Activated CD4-positive, alpha-beta T cell treated with anti-CD3 and anti-CD28 coated beads for 36 hours (primary cell): ENCODE data around the gene ZSCAN16. TPM values are rescaled to one million over a fixed set of nuclear protein-coding genes. Genes with fewer than 3 reads are reported as not detected.

Source experiments
- ATAC-seq: fragments of 200-7000 bp; cut with Tn5 transposase; one replicate; pipeline ENCODE4 v1.10.0; 2021; ENCODE audit warnings: mild to moderate bottlenecking, moderate library complexity
- CTCF ChIA-PET: fragments of 350-600 bp; sonication (Branson Sonifier 250); formaldehyde crosslinking; loops from one replicate; lab custom pipeline; 2021; ENCODE audit warnings: antibody characterized with exemption; lab: Charles Lee
- POLR2A ChIA-PET: fragments of 350-600 bp; sonication (Branson Sonifier 250); formaldehyde crosslinking; loops from one replicate; lab custom pipeline; 2021; ENCODE audit warnings: antibody characterized with exemption, inconsistent platforms; lab: Charles Lee
- DNase-seq: peaks from one replicate; pipeline ENCODE4 v3.0.0-alpha.2; 2020
- H3K27ac Mint-ChIP-seq: one replicate; pipeline ENCODE4 v1.8.0; 2021; ENCODE audit warnings: mixed read lengths
- H3K27me3 Mint-ChIP-seq: one replicate; pipeline ENCODE4 v1.8.0; 2021; ENCODE audit warnings: mixed read lengths
- H3K36me3 Mint-ChIP-seq: one replicate; pipeline ENCODE4 v1.8.0; 2021; ENCODE audit warnings: low read depth, mixed read lengths
- H3K4me1 Mint-ChIP-seq: one replicate; pipeline ENCODE4 v1.8.0; 2021; ENCODE audit warnings: mixed read lengths
- H3K4me3 Mint-ChIP-seq: one replicate; pipeline ENCODE4 v1.8.0; 2021; ENCODE audit warnings: mild to moderate bottlenecking, moderate library complexity, mixed read lengths
- H3K9me3 Mint-ChIP-seq: one replicate; pipeline ENCODE4 v1.8.0; 2021; ENCODE audit warnings: low read depth, mixed read lengths
- intact Hi-C, 2 experiments: fragments of 100-400 bp; cut with DNase I in 1 of 2; cut with micrococcal nuclease in 1 of 2; formaldehyde crosslinking; loops; one replicate each; pipeline versions ENCODE4 v1.14.2 to v1.15.1; 2022 to 2024; cut with DNase I, micrococcal nuclease
- total RNA-seq, 2 experiments: library from RNA; stranded (reverse); gene quantifications; one replicate each; pipeline ENCODE4 v1.2.3, GENCODE V29; 2021

Gene ZSCAN16
- total RNA-seq, 2 experiments from 2014 or later = 2.1 to 2.6 TPM

DNA sequence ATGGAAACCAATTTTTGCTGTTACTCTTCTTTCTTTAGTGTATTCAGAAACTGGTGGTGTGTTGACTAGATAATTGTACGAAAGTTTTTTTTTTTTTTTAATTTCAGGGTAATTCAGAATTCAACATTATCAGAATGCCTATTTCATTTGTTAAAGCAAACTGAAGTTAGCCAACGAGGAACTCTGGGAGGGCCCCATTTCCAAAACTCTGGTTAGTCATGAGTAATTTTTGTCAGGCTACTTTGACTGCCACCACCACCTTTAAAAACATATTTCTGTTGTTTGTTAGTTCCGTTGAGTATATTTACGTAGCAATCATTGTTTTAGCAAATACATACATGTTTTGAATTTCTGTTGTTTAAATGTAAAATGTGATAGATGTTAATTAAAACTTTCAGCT is 18.0 kb downstream of the ZSCAN16 start:
- peak overlapping the region; percentile 94 for H3K4me3 Mint-ChIP-seq
- peaks cover 59% of the 10 kb centered on the region for H3K4me1 Mint-ChIP-seq
- DNase-seq (no peak), ATAC-seq (no peak)
- POLR2A ChIA-PET = no interaction called here
- peak overlapping the region; percentile 90 for H3K27ac Mint-ChIP-seq
- no peaks in the 10 kb centered on the region for H3K27me3 Mint-ChIP-seq
- no peaks in the 10 kb centered on the region for H3K9me3 Mint-ChIP-seq
- intact Hi-C loops = no loop called here
- H3K36me3 Mint-ChIP-seq = peaks cover 24% of the 10 kb centered on the region
- CTCF ChIA-PET = interaction anchor here (1.0 to 1.8 kb wide), 2 partner anchors 209 to 214 kb away, joined by 3 to 4 read pairs; no protein-coding TSS in a partner anchor

DNA sequence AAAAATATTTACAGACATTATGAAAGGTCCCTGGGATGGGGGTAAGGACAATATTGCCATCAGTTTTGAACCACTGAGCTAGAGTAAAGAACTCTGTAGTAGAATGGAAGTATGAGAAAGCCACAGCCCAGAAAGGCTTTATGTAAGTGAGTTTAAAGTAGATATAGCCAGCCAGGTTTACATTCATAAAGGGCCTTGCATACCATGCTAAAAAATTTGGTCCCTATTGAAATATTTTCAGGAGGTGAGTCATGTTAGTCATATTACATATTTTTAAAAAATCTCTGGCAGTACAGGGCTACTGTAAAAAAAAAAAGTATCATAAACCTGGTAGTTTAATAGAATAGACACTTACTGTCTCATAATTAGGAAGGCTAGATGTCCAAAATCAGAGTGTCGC is 20.8 kb downstream of the ZSCAN16 start:
- Mint-ChIP-seq H3K9me3 (no peaks in the 10 kb centered on the region), H3K4me3 (no peak overlapping the region), H3K4me1 (peaks cover 33% of the 10 kb centered on the region), H3K27ac (no peak overlapping the region), H3K27me3 (no peaks in the 10 kb centered on the region), H3K36me3 (peaks cover 46% of the 10 kb centered on the region)
- intact Hi-C loops = no loop called here
- ATAC-seq = no peak
- no peak for DNase-seq
- POLR2A ChIA-PET = interaction anchor here (0.6 kb wide), 1 partner anchor 17 kb away, joined by 7 read pairs; no protein-coding TSS in a partner anchor
- CTCF ChIA-PET = no interaction called here

DNA sequence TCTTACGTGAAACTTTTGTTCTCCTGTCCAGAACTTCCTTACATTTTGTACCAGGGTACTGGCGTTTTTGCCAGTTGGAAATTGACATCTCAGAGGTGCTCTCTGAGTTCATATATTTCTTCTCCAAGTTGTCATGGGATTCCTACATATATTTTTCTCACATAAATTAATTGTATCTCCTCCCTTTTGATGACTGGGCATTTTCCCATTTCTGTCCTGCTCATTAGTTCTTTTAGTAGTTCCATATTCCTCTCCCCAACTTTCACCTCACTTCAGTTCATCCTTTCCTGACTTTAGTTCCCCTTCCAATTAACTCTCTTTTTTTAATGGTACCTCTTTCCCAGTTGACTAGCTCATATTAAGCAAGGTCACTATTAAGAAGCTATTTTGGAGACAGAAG is 28.1 kb downstream of the ZSCAN16 start:
- ATAC-seq (no peak), DNase-seq (no peak)
- Mint-ChIP-seq H3K27me3 (no peaks in the 10 kb centered on the region), H3K27ac (no peak overlapping the region), H3K4me3 (no peak overlapping the region), H3K4me1 (no peaks in the 10 kb centered on the region), H3K36me3 (peaks cover 80% of the 10 kb centered on the region), H3K9me3 (peaks cover 6% of the 10 kb centered on the region)
- intact Hi-C loops = no loop called here
- POLR2A ChIA-PET = no interaction called here
- CTCF ChIA-PET = no interaction called here

DNA sequence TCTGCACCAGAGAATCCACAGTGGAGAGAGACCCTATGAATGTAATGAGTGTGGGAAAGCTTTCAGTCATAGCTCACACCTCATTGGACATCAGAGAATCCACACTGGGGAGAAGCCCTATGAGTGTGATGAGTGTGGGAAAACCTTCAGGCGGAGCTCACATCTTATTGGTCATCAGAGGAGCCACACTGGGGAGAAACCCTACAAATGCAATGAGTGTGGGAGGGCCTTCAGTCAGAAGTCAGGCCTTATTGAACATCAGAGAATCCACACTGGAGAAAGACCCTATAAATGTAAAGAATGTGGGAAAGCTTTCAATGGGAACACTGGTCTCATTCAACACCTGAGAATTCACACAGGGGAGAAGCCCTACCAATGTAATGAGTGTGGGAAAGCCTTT is 29.1 kb downstream of the ZSCAN16 start:
- ChIA-PET CTCF (interaction anchor here (1.4 kb wide), 1 partner anchor 10 kb away, joined by 5 read pairs; no protein-coding TSS in a partner anchor), POLR2A (no interaction called here)
- peaks cover 6% of the 10 kb centered on the region for H3K9me3 Mint-ChIP-seq
- H3K36me3 Mint-ChIP-seq = peaks cover 77% of the 10 kb centered on the region
- H3K27me3 Mint-ChIP-seq = no peaks in the 10 kb centered on the region
- intact Hi-C loops = no loop called here
- H3K27ac Mint-ChIP-seq = no peak overlapping the region
- no peak overlapping the region for H3K4me3 Mint-ChIP-seq
- DNase-seq = no peak
- no peak for ATAC-seq
- H3K4me1 Mint-ChIP-seq = no peaks in the 10 kb centered on the region

DNA sequence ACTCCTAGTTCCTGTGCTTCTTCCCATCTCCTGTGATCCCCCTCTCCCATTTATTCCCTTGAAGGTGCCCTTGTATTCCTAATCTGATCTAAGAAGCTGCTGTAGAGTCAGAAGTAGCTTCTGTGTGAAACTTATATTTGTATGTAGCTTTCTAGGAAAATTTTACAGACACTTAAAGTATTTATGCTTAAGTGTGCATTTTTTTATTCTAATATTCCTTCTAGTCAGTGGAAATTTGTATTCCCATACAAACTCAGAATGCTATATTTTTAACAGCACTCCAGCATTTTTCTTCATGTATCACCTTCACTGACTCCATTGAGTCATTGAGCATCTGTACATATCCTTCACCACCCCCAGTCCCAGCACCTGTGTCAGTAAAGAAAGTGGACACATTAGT is 29.9 kb downstream of the ZSCAN16 start:
- ChIA-PET POLR2A (no interaction called here), CTCF (interaction anchor here (1.4 kb wide), 1 partner anchor 11 kb away, joined by 5 read pairs; no protein-coding TSS in a partner anchor)
- no peaks in the 10 kb centered on the region for H3K4me1 Mint-ChIP-seq
- no peak for ATAC-seq
- H3K27me3 Mint-ChIP-seq = no peaks in the 10 kb centered on the region
- no peak overlapping the region for H3K4me3 Mint-ChIP-seq
- intact Hi-C loops = no loop called here
- H3K9me3 Mint-ChIP-seq = peaks cover 6% of the 10 kb centered on the region
- DNase-seq = no peak
- no peak overlapping the region for H3K27ac Mint-ChIP-seq
- H3K36me3 Mint-ChIP-seq = peaks cover 77% of the 10 kb centered on the region

DNA sequence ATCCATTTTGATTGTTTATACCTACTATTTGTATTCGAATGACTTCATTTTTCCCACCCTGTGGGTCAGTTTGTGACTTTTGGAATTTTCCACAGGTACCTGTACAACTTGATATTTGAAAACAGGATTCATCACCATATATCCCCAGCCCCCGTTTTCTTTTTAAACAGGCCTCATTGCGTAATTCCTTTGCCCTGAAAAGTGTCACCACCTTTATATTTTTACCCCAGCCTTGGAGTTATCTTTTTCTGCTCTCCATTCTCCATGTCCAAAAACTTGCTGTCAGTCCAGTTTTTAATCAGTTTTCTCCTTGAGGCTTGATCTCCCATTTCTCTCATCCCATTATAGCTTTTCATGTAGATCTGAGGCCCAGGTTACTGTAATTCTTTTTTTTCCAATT is 33.9 kb downstream of the ZSCAN16 start:
- no peaks in the 10 kb centered on the region for H3K27me3 Mint-ChIP-seq
- H3K4me3 Mint-ChIP-seq = no peak overlapping the region
- H3K9me3 Mint-ChIP-seq = peaks cover 5% of the 10 kb centered on the region
- DNase-seq = no peak
- peaks cover 70% of the 10 kb centered on the region for H3K36me3 Mint-ChIP-seq
- POLR2A ChIA-PET = no interaction called here
- CTCF ChIA-PET = no interaction called here
- H3K27ac Mint-ChIP-seq = no peak overlapping the region
- H3K4me1 Mint-ChIP-seq = peaks cover 14% of the 10 kb centered on the region
- ATAC-seq = no peak
- intact Hi-C loops = no loop called here

DNA sequence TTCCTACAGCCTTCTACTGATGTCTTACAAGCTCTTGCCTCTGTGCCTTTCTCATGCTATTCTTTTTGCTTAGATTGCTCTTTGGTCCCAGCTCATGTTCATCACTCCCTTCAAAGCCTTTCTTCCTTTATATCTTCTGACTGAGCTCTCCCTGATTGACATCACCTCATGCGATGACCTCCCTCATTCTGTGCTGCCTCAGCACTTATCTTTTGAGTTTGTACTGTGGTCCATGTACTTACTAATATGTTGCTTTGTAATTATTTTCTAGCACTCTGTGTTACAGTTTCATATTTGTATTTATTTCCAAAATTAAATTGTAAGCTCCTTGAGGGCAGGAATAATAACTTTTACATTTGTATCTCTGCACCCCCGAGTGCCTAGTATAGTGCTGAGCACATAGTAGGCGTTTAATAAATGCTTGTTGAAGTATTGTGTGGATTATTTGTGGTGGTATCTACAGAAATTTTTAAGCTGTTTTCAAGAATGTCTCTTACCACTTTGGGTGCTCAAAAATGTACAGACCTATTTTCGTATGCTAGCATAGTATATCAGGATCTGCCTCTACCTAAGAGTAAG is 34.7 kb downstream of the ZSCAN16 start:
- H3K36me3 Mint-ChIP-seq = peaks cover 62% of the 10 kb centered on the region

DNA sequence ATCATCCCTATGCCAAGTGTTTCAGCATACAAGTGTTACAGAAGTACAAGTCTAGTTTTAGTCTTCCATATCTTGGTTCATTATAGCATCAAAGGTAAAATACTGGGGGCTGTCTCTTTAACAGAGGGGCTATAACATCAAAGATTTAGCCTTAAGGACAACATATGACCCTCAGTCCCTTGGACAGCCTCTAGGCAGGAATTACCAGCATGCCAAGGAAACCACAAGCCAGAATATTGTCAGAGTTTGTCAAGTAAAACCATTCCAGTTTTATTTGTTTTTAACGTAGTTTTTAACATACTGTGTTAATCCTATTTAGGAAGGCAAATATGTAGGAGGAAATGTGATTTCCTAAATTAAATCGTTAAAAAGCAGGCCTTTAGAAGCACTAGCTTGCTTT is 35.8 kb downstream of the ZSCAN16 start:
- no peak overlapping the region for H3K4me3 Mint-ChIP-seq
- ATAC-seq (no peak), DNase-seq (no peak)
- no peak overlapping the region for H3K27ac Mint-ChIP-seq
- CTCF ChIA-PET = no interaction called here
- H3K4me1 Mint-ChIP-seq = peaks cover 14% of the 10 kb centered on the region
- POLR2A ChIA-PET = no interaction called here
- H3K27me3 Mint-ChIP-seq = peaks cover 1% of the 10 kb centered on the region
- H3K9me3 Mint-ChIP-seq = peaks cover 5% of the 10 kb centered on the region
- H3K36me3 Mint-ChIP-seq = peaks cover 54% of the 10 kb centered on the region
- intact Hi-C loops = loop anchor here in 1 of 2 experiments (2.0 kb wide), 1 partner anchor 23 kb away; no protein-coding TSS in a partner anchor

More for the DNA sequence above, 34.7 kb downstream of the ZSCAN16 start:
- POLR2A ChIA-PET = no interaction called here
- Mint-ChIP-seq H3K4me1 (peaks cover 14% of the 10 kb centered on the region), H3K27me3 (no peaks in the 10 kb centered on the region), H3K9me3 (peaks cover 5% of the 10 kb centered on the region), H3K4me3 (no peak overlapping the region), H3K27ac (no peak overlapping the region)
- no peak for DNase-seq
- ATAC-seq = no peak
- CTCF ChIA-PET = interaction anchor here (1.0 kb wide), 1 partner anchor 18 kb away, joined by 3 read pairs; the partner anchor contains the start of gene ZKSCAN8
- intact Hi-C loops = no loop called here

DNA sequence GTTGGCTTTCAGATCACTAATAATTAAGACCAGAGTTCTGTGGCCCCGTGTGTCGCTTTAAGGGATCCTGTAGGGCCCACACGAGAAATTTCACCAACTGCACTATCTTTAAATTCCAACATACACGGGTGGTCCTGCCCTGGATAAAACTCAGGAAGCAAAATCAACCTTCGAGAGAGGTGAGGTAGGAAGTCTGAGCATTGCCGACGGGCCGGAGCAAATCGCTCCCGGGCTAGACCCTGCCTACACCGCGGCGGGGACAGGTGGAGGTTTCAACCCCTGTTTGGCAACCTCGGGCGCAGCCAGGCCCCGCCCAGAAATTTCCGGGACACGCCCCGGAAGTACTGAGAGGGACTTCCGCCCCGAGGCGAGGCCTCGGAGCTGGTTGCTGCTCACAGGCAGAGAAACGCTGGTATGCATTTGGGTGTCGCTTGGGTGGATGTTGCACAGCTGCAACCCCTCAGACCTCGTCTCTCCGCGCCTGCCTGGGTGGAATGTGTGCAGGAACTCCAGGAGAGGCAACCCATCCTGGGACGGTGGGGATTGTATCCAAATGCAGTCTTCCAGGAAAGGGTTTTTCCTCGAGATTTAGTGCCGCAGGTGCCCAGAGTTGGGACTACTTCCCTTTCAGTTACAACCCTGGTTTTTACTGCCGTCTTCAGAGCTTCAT is 37.1 kb downstream of the ZSCAN16 start:
- ATAC-seq (peak; percentile 98), DNase-seq (peak; percentile 89)
- Mint-ChIP-seq H3K27me3 (peaks cover 2% of the 10 kb centered on the region), H3K4me1 (peaks cover 14% of the 10 kb centered on the region), H3K4me3 (peak overlapping the region; percentile 72), H3K27ac (peak overlapping the region; percentile 40), H3K9me3 (peaks cover 5% of the 10 kb centered on the region), H3K36me3 (peaks cover 46% of the 10 kb centered on the region)
- ChIA-PET POLR2A (interaction anchor here (0.6 kb wide), 1 partner anchor 924 kb away, joined by 7 read pairs; no protein-coding TSS in a partner anchor), CTCF (interaction anchor here (0.5 to 0.6 kb wide), 2 partner anchors 9 to 445 kb away, joined by 3 to 4 read pairs; no protein-coding TSS in a partner anchor)
- intact Hi-C loops = loop anchor here in 1 of 2 experiments (1.0 to 2.0 kb wide), 3 partner anchors 20 to 81 kb away; partner anchors contain the start of genes ZKSCAN8 and ZNF165

DNA sequence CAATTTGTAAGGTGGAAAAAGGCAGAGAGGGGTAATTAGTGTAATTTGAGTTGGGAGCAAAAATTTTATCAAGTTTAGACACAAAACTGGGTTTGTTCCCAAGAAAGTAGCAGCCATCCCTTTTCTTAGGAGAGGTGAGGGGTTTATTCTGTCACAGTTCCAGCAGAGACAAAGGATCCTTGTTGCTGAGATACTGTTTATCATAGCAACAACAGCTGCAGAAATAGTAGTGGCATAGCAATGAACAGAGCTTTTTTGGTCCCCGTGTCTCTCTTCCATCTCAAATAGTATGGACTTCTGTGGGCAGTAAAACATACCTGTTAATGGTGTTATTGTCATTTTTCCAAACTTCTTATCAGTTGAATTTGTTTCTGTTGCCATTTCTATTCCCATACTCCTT is 41.2 kb downstream of the ZSCAN16 start:
- ChIA-PET CTCF (no interaction called here), POLR2A (no interaction called here)
- peaks cover 14% of the 10 kb centered on the region for H3K4me1 Mint-ChIP-seq
- peaks cover 17% of the 10 kb centered on the region for H3K36me3 Mint-ChIP-seq
- peaks cover 2% of the 10 kb centered on the region for H3K27me3 Mint-ChIP-seq
- H3K9me3 Mint-ChIP-seq = peaks cover 5% of the 10 kb centered on the region
- intact Hi-C loops = no loop called here
- no peak overlapping the region for H3K4me3 Mint-ChIP-seq
- H3K27ac Mint-ChIP-seq = no peak overlapping the region
- ATAC-seq = no peak
- no peak for DNase-seq

DNA sequence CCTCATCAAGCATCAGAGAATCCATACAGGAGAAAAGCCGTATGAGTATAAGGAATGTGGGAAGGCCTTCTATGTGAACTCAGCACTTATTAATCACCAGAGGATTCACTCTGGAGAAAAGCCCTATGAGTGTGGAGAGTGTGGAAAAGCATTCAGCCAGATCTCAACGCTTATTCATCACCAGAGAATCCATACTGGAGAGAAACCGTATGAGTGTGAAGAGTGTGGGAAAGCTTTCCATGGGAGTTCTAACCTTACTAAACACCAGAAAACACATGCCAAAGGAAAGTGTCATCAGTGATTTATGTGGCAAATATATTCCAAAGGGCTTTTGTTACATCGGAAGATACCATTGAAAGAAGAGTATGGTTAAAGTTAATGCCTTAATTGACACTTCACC is 42.7 kb downstream of the ZSCAN16 start:
- POLR2A ChIA-PET = interaction anchor here (0.5 kb wide), 1 partner anchor 147 kb away, joined by 3 read pairs; no protein-coding TSS in a partner anchor
- Mint-ChIP-seq H3K27ac (no peak overlapping the region), H3K4me3 (no peak overlapping the region)

More for the DNA sequence above, 42.7 kb downstream of the ZSCAN16 start:
- Mint-ChIP-seq H3K27me3 (peaks cover 2% of the 10 kb centered on the region), H3K9me3 (no peaks in the 10 kb centered on the region), H3K4me1 (peaks cover 4% of the 10 kb centered on the region), H3K36me3 (peaks cover 6% of the 10 kb centered on the region)
- DNase-seq = no peak
- ATAC-seq = no peak
- intact Hi-C loops = no loop called here
- CTCF ChIA-PET = interaction anchor here (0.7 kb wide), 1 partner anchor 189 kb away, joined by 3 read pairs; no protein-coding TSS in a partner anchor
